ENCODE results near the gene NEGR1.

Gene NEGR1

DNA sequence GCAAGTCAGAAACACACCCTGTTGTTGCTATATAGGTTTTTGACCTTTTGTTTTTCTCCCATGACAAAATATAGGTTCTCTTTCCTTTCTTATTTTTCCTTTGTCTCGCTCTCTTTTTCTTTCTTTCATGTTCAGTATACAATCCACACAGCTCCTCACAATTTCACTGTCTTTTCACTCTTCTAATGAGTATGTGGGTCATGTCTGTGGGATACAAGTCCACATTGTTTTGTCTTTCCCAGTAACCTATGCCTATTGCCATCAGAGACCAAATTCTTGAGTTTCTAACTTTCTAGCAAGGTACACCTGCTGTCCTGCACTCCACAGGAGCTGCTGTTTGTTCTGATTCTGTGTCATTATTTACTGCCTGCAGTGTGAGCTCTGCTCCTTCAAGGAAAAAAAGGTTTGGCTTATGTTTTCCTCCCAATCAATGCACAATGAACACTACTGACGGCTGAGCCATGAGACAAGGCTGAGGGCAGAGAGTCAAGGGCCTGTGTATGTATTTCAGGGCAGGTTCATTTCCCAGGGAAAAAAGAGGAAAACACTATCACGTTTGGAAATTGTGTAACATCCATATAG is 453.8 kb downstream of the NEGR1 start:
- H3K27ac Mint-ChIP-seq: no peak overlapping the region
- H3K9me3 Mint-ChIP-seq: peaks cover 4% of the 10 kb centered on the region
- no peaks in the 10 kb centered on the region for H3K4me1 Mint-ChIP-seq (ENCODE audit: low read depth)
- no peak overlapping the region for H3K4me3 Mint-ChIP-seq
- H3K27me3 Mint-ChIP-seq: no peaks in the 10 kb centered on the region
- H3K36me3 Mint-ChIP-seq (ENCODE audit: low read depth): no peaks in the 10 kb centered on the region

DNA sequence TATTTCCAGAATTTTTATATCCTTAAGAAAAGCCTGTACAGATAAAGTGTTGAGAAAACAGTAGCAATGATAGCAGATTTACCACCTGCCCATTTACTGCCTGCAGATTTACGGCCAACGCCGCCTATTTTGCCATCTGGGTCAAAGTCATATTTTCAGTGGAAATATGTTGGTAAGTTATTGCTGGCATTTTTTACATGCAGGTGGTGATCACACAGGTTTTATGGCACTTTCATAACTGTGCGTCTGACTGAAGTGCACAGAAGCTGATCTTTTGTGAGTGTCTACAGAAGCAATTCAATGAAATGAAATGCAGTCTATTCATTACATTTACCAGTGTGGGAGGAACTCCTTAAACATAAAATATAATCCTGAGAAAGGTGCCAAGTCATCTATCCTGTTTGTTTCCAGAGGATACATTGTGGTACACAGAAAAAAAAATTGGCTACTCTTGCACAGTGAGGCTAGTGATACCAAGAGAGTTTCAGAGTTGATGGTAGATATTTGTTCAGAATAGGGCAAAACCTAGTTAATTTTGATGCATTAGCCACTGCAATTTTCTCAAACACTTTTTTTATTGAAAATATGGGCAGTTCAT is 458.5 kb downstream of the NEGR1 start:
- no peaks in the 10 kb centered on the region for H3K27me3 Mint-ChIP-seq
- peaks cover 4% of the 10 kb centered on the region for H3K9me3 Mint-ChIP-seq
- H3K27ac Mint-ChIP-seq: no peak overlapping the region
- H3K4me3 Mint-ChIP-seq: no peak overlapping the region
- no peaks in the 10 kb centered on the region for H3K4me1 Mint-ChIP-seq (ENCODE audit: low read depth)
- H3K36me3 Mint-ChIP-seq (ENCODE audit: low read depth): no peaks in the 10 kb centered on the region

DNA sequence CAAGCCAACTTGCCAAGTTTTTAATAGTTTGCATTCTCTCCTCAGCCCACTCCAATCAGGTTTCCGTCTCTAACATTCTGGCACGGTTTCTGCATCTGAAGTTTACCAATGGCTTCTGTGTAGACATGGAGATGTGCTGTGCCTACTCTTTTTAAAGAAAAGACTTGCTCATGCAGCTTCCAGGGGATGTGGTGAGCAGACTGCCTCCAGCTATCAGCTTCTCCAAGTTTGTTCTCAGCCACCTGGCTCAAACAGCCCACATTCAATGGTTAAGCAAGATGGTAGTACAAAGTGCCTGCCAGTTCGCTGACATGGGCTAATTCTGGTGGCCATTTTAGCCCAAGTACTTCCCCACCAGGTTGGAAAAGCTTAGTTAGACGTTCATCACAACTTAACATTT is 465.3 kb downstream of the NEGR1 start:
- no peaks in the 10 kb centered on the region for H3K9me3 Mint-ChIP-seq
- H3K4me1 Mint-ChIP-seq (ENCODE audit: low read depth): no peaks in the 10 kb centered on the region
- H3K36me3 Mint-ChIP-seq (ENCODE audit: low read depth): no peaks in the 10 kb centered on the region
- no peak overlapping the region for H3K4me3 Mint-ChIP-seq
- H3K27me3 Mint-ChIP-seq: no peaks in the 10 kb centered on the region
- H3K27ac Mint-ChIP-seq: no peak overlapping the region

DNA sequence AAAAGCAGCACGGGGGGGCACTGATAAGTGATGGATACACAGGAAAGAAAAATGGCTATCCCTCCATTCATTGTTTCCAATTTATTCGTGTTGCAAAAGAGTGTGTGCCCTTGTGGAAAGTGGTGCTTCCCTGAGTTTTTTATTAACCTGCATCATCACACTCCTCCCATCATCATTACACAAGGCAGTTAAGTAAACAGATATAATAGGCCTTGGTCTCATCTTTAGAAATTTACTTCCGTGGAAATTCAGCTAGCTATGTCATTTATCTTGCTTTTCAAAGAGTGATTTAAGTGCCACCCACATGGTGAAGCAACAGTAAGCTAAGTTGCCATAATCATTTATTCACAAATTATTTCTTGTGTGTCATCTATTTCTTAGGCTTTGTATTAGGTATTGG is 473.3 kb downstream of the NEGR1 start:
- Mint-ChIP-seq H3K4me3 (no peak overlapping the region), H3K36me3 (ENCODE audit: low read depth) (no peaks in the 10 kb centered on the region), H3K4me1 (ENCODE audit: low read depth) (no peaks in the 10 kb centered on the region), H3K9me3 (no peaks in the 10 kb centered on the region), H3K27me3 (no peaks in the 10 kb centered on the region), H3K27ac (no peak overlapping the region)

GRCh38 chr1:71804140-71804539 is 478.2 kb downstream of the NEGR1 start:
- Mint-ChIP-seq H3K4me1 (ENCODE audit: low read depth) (no peaks in the 10 kb centered on the region), H3K27ac (no peak overlapping the region), H3K9me3 (no peaks in the 10 kb centered on the region), H3K4me3 (no peak overlapping the region), H3K27me3 (no peaks in the 10 kb centered on the region), H3K36me3 (ENCODE audit: low read depth) (no peaks in the 10 kb centered on the region)

DNA sequence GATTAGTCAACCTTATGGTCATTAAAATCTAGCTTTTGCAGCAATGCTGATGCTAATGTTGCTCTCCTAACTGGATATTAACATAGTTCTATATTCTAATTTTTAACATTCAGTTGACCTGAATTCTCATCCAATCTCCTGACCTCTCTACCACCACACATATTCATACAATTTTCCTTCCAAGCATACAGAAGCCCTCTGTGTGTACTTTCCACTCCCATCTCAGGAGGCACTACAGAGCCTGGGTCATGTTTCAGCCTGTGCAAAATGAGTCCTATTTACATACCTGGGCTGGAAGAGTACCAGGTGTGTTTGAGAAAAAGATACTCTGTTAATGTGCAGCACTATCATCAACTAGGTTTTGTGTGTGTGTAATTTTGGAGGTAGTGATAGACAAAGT is 486.3 kb downstream of the NEGR1 start:
- Mint-ChIP-seq H3K27ac (no peak overlapping the region), H3K36me3 (ENCODE audit: low read depth) (no peaks in the 10 kb centered on the region), H3K4me3 (no peak overlapping the region), H3K9me3 (no peaks in the 10 kb centered on the region), H3K27me3 (no peaks in the 10 kb centered on the region), H3K4me1 (ENCODE audit: low read depth) (no peaks in the 10 kb centered on the region)

GRCh38 chr1:71792264-71792663 is 490.1 kb downstream of the NEGR1 start:
- Mint-ChIP-seq H3K27ac (no peak overlapping the region), H3K9me3 (no peaks in the 10 kb centered on the region), H3K36me3 (ENCODE audit: low read depth) (no peaks in the 10 kb centered on the region)

GRCh38 chr1:71788113-71788512 is 494.2 kb downstream of the NEGR1 start:
- Mint-ChIP-seq H3K4me3 (no peak overlapping the region), H3K36me3 (ENCODE audit: low read depth) (no peaks in the 10 kb centered on the region), H3K27me3 (no peaks in the 10 kb centered on the region), H3K4me1 (ENCODE audit: low read depth) (no peaks in the 10 kb centered on the region), H3K9me3 (no peaks in the 10 kb centered on the region), H3K27ac (no peak overlapping the region)

More at GRCh38 chr1:71792264-71792663, 490.1 kb downstream of the NEGR1 start:
- H3K4me3 Mint-ChIP-seq: no peak overlapping the region
- no peaks in the 10 kb centered on the region for H3K4me1 Mint-ChIP-seq (ENCODE audit: low read depth)
- H3K27me3 Mint-ChIP-seq: no peaks in the 10 kb centered on the region

- Mint-ChIP-seq H3K9me3 (no peaks in the 10 kb centered on the region), H3K4me3 (no peak overlapping the region), H3K4me1 (ENCODE audit: low read depth) (no peaks in the 10 kb centered on the region), H3K27ac (no peak overlapping the region), H3K36me3 (ENCODE audit: low read depth) (no peaks in the 10 kb centered on the region), H3K27me3 (no peaks in the 10 kb centered on the region)
Observed at GRCh38 chr1:71787699-71788098, 494.6 kb downstream of the NEGR1 start.

- no peak overlapping the region for H3K4me3 Mint-ChIP-seq
- H3K27ac Mint-ChIP-seq: no peak overlapping the region
- H3K27me3 Mint-ChIP-seq: no peaks in the 10 kb centered on the region
- no peaks in the 10 kb centered on the region for H3K9me3 Mint-ChIP-seq
- H3K36me3 Mint-ChIP-seq (ENCODE audit: low read depth): no peaks in the 10 kb centered on the region
- H3K4me1 Mint-ChIP-seq (ENCODE audit: low read depth): no peaks in the 10 kb centered on the region
Observed at GRCh38 chr1:71786218-71786617, 496.1 kb downstream of the NEGR1 start.

DNA sequence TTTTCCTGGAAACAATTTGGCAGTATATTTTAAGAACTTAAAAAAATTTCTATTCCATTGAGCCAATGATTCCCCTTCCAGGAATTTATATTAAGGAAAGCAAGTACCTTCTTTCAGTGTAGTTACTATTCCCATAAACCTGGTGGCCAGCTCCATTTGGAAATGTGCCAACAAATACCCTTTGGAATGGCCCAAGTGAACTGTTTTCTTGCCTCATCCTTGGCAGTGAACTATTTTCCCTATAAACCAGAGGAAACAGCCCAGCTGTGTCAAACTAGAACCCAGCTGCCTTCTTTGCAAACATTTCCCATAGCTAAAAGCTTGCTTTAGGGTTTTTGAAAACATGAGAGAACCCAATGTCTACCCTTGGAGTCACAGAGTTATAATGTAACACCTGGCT is 496.9 kb downstream of the NEGR1 start:
- no peaks in the 10 kb centered on the region for H3K4me1 Mint-ChIP-seq (ENCODE audit: low read depth)
- no peaks in the 10 kb centered on the region for H3K27me3 Mint-ChIP-seq
- no peaks in the 10 kb centered on the region for H3K9me3 Mint-ChIP-seq
- no peak overlapping the region for H3K4me3 Mint-ChIP-seq
- H3K36me3 Mint-ChIP-seq (ENCODE audit: low read depth): no peaks in the 10 kb centered on the region
- no peak overlapping the region for H3K27ac Mint-ChIP-seq

DNA sequence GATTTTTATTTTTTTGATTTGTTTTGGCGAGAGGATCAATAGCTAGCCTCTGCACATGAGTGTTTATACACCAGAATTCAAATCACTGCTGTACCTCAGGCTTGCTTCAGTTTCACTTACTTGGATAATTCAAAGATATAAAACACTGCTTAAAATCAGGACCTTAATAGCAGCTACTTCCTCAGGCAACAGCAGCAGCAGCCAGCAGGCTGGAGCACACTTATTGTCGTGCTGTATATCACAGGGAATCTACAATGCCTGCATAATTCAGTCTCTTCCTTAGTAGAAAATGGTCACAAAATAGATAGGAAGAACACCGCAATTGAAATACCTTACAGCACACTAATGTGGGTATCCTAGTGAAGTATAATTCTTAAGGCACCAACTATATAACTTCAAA is 497.3 kb downstream of the NEGR1 start:
- no peaks in the 10 kb centered on the region for H3K27me3 Mint-ChIP-seq
- no peaks in the 10 kb centered on the region for H3K36me3 Mint-ChIP-seq (ENCODE audit: low read depth)

DNA sequence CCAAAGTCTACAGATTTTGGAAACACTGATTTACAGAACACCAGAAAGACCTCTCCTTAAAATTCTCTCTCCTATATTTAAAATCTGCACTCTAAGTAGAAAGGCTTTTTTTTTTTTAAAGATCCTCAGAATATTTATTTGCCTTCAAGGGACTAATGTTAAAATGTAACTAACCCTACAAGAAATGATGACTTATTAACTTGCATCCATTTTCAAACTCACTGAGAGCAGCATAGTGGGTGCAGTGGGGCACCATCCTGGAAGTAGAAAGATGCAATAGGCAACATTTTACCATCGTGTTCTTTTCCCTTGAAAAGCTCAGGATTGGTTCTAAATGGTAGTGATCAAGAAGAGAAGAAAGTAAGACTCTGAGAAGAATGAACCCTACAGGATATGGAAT is 498.1 kb downstream of the NEGR1 start:
- Mint-ChIP-seq H3K4me1 (ENCODE audit: low read depth) (no peaks in the 10 kb centered on the region), H3K4me3 (no peak overlapping the region)

More for the DNA sequence above, 497.3 kb downstream of the NEGR1 start:
- no peak overlapping the region for H3K27ac Mint-ChIP-seq
- H3K4me3 Mint-ChIP-seq: no peak overlapping the region
- H3K4me1 Mint-ChIP-seq (ENCODE audit: low read depth): no peaks in the 10 kb centered on the region
- no peaks in the 10 kb centered on the region for H3K9me3 Mint-ChIP-seq

GRCh38 chr1:71783071-71783470 is 499.3 kb downstream of the NEGR1 start:
- no peaks in the 10 kb centered on the region for H3K27me3 Mint-ChIP-seq
- no peaks in the 10 kb centered on the region for H3K9me3 Mint-ChIP-seq
- H3K27ac Mint-ChIP-seq: no peak overlapping the region

More for the DNA sequence above, 498.1 kb downstream of the NEGR1 start:
- H3K36me3 Mint-ChIP-seq (ENCODE audit: low read depth): no peaks in the 10 kb centered on the region
- no peaks in the 10 kb centered on the region for H3K27me3 Mint-ChIP-seq
- no peaks in the 10 kb centered on the region for H3K9me3 Mint-ChIP-seq
- no peak overlapping the region for H3K27ac Mint-ChIP-seq

DNA sequence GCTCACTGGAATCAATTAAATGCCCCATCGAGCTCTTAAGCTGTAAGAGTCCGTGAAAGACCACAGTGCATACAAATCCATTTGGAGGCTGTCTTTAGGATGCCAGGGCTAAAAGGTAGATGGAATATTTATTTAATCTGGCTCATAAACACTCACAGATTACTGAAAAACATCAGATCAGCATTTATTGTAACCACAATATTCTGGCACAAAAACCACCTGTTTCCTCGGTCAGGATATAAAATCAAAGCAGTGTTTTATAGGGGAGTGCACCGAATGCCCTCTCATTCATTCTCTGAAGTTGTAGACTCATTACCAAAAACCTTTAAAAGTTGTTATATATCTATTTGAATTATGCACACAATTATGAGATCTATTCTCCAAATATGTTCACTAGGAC is 500.9 kb downstream of the NEGR1 start:
- no peaks in the 10 kb centered on the region for H3K4me1 Mint-ChIP-seq (ENCODE audit: low read depth)
- H3K9me3 Mint-ChIP-seq: no peaks in the 10 kb centered on the region
- H3K36me3 Mint-ChIP-seq (ENCODE audit: low read depth): no peaks in the 10 kb centered on the region
- H3K4me3 Mint-ChIP-seq: no peak overlapping the region
- no peak overlapping the region for H3K27ac Mint-ChIP-seq
- H3K27me3 Mint-ChIP-seq: no peaks in the 10 kb centered on the region

More at GRCh38 chr1:71783071-71783470, 499.3 kb downstream of the NEGR1 start:
- Mint-ChIP-seq H3K4me1 (ENCODE audit: low read depth) (no peaks in the 10 kb centered on the region), H3K4me3 (no peak overlapping the region), H3K36me3 (ENCODE audit: low read depth) (no peaks in the 10 kb centered on the region)

- H3K36me3 Mint-ChIP-seq (ENCODE audit: low read depth): no peaks in the 10 kb centered on the region
- H3K4me1 Mint-ChIP-seq (ENCODE audit: low read depth): no peaks in the 10 kb centered on the region
- no peak overlapping the region for H3K4me3 Mint-ChIP-seq
- H3K27ac Mint-ChIP-seq: no peak overlapping the region
- H3K9me3 Mint-ChIP-seq: no peaks in the 10 kb centered on the region
- H3K27me3 Mint-ChIP-seq: no peaks in the 10 kb centered on the region
Observed at GRCh38 chr1:71780681-71781080, 501.7 kb downstream of the NEGR1 start.
